LHCN-M2 (cell line): ENCODE measurements around the gene DNAJB5. TPM values are rescaled to one million over a fixed set of nuclear protein-coding genes. Genes with fewer than 3 reads are reported as not detected.
"Not testable (repeated sequence)": the region's sequence is repeated elsewhere in the genome, so short reads cannot be mapped to it uniquely, and the experiment has no call there.

ENCODE experiments used
- DNase-seq: peaks from one replicate; pipeline ENCODE4 v3.0.0-alpha.2; 2012; ENCODE audit warnings: low read depth
- total RNA-seq: library from RNA; depleted of rRNA; stranded (reverse); fragments of >200 nt; gene quantifications from 2 replicates; pipeline ENCODE4 v1.2.3, GENCODE V29; 2014

The DNAJB5 gene
- total RNA-seq, 1 experiment from 2014 or later = 20.8 TPM

GRCh38 chr9:34999576-34999975 lies 10.0 kb downstream of the DNAJB5 start:
- DNase-seq = no peak

- peak; percentile 62 for DNase-seq
Measured at GRCh38 chr9:35000535-35001284, 11.2 kb downstream of the DNAJB5 start.

- DNase-seq = no peak
Measured at GRCh38 chr9:35001285-35001677, 11.7 kb downstream of the DNAJB5 start.

GRCh38 chr9:35001803-35002502 lies 12.4 kb downstream of the DNAJB5 start:
- no peak for DNase-seq

GRCh38 chr9:35002623-35003022 lies 13.1 kb downstream of the DNAJB5 start:
- DNase-seq = no peak

- not testable (repeated sequence) for DNase-seq
Measured at GRCh38 chr9:35004299-35004698, 14.8 kb downstream of the DNAJB5 start.

GRCh38 chr9:35010351-35010958 lies 20.9 kb downstream of the DNAJB5 start:
- no peak for DNase-seq

GRCh38 chr9:35014517-35014916 lies 25.0 kb downstream of the DNAJB5 start:
- no peak for DNase-seq

GRCh38 chr9:35023443-35023842 lies 33.9 kb downstream of the DNAJB5 start:
- DNase-seq = not testable (repeated sequence)

- no peak for DNase-seq
Measured at GRCh38 chr9:35026671-35027070, 37.1 kb downstream of the DNAJB5 start.

- no peak for DNase-seq
Measured at GRCh38 chr9:35027374-35027773, 37.8 kb downstream of the DNAJB5 start.

GRCh38 chr9:35027860-35028259 lies 38.3 kb downstream of the DNAJB5 start:
- DNase-seq = peak; percentile 20

GRCh38 chr9:35028341-35028740 lies 38.8 kb downstream of the DNAJB5 start:
- DNase-seq = no peak

GRCh38 chr9:35029241-35029640 lies 39.7 kb downstream of the DNAJB5 start:
- no peak for DNase-seq

GRCh38 chr9:35029852-35030251 lies 40.3 kb downstream of the DNAJB5 start:
- no peak for DNase-seq

GRCh38 chr9:35033101-35033500 lies 43.6 kb downstream of the DNAJB5 start:
- DNase-seq = no peak

GRCh38 chr9:35035851-35036701 lies 46.5 kb downstream of the DNAJB5 start:
- no peak for DNase-seq

GRCh38 chr9:35042081-35042604 lies 52.6 kb downstream of the DNAJB5 start:
- peak; percentile 50 for DNase-seq

- DNase-seq = no peak
Measured at GRCh38 chr9:35042891-35043545, 53.5 kb downstream of the DNAJB5 start.

- DNase-seq = no peak
Measured at GRCh38 chr9:35044071-35044470, 54.5 kb downstream of the DNAJB5 start.
